PC-3 (cell line): Measurements from ENCODE around the gene GABRB3.

Experiments used
- EZH2 ChIP-seq: fragments of 300-600 bp; sonication (generic); IDR thresholded peaks from one replicate; pipeline ENCODE4 v1.6.1; 2017; ENCODE audit warnings: antibody characterized with exemption, mild to moderate bottlenecking, low read length; ENCODE audit not compliant: unreplicated experiment
- TF ChIP-seq, protein P1 (sequence below): fragments of 300-600 bp; sonication (generic); conservative IDR thresholded peaks from 2 replicates; pipeline ENCODE4 v1.5.1; 2017; ENCODE audit warnings: antibody characterized with exemption, low read depth, mild to moderate bottlenecking, low read length

DNA sequence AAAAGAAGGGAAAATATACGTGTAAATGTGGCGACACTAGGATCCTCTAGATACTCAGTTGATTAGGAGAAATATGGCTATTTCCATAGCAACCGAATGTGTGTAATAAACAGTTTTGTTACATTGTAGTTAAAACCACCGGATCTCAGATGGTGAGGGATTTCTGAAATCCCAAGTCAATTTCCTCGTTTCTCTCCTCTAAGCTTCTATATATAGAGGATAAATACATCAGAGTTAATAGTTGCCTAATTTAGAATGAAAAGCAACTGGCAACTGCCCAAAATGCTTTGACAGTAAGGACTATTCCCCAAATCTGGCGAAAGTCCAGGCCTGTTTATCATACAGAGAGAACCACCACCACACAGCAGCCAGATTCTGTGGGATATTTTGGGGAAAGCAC, 112.6 kb downstream of the GABRB3 start:
- TF ChIP-seq, protein P1, sequence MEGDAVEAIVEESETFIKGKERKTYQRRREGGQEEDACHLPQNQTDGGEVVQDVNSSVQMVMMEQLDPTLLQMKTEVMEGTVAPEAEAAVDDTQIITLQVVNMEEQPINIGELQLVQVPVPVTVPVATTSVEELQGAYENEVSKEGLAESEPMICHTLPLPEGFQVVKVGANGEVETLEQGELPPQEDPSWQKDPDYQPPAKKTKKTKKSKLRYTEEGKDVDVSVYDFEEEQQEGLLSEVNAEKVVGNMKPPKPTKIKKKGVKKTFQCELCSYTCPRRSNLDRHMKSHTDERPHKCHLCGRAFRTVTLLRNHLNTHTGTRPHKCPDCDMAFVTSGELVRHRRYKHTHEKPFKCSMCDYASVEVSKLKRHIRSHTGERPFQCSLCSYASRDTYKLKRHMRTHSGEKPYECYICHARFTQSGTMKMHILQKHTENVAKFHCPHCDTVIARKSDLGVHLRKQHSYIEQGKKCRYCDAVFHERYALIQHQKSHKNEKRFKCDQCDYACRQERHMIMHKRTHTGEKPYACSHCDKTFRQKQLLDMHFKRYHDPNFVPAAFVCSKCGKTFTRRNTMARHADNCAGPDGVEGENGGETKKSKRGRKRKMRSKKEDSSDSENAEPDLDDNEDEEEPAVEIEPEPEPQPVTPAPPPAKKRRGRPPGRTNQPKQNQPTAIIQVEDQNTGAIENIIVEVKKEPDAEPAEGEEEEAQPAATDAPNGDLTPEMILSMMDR = no peak
- no peak for TF ChIP-seq EZH2
